Activated naive CD4-positive, alpha-beta T cell treated with anti-CD3 and anti-CD28 coated beads, Interleukin-2, amount 50 U/mL, for 72 hours (primary cell): ENCODE results near the gene CDH12. TPM values are rescaled to one million over a fixed set of nuclear protein-coding genes. Genes with fewer than 3 reads are reported as not detected.

ENCODE experiments used
- ATAC-seq, 2 donors: fragments of 150-1000 bp; cut with Tn5 transposase; 2 replicates each; pipeline ENCODE4 v1.10.0; 2021; ENCODE audit warnings: mild to moderate bottlenecking in 2 of 2, moderate library complexity in 2 of 2
- DNase-seq, 2 donors: peaks; one replicate each; pipeline ENCODE4 v3.0.0; 2021 to 2022; ENCODE audit warnings: low spot score in 2 of 2
- H3K27ac Mint-ChIP-seq, 2 donors: one replicate each; pipeline ENCODE4 v1.8.0; 2022; ENCODE audit warnings: mild to moderate bottlenecking in 2 of 2, mixed read lengths in 2 of 2
- H3K36me3 Mint-ChIP-seq, 2 donors: one replicate each; pipeline ENCODE4 v1.8.0; 2022; ENCODE audit warnings: mixed read lengths in 2 of 2
- H3K9me3 Mint-ChIP-seq, 2 donors: one replicate each; pipeline ENCODE4 v1.8.0; 2022; ENCODE audit warnings: mixed read lengths in 2 of 2
- total RNA-seq, 2 donors: library from RNA; stranded (reverse); gene quantifications; one replicate each; pipeline ENCODE4 v1.2.3, GENCODE V29; 2022

CDH12 gene
- total RNA-seq, 2 donors from 2014 or later = not detected

DNA sequence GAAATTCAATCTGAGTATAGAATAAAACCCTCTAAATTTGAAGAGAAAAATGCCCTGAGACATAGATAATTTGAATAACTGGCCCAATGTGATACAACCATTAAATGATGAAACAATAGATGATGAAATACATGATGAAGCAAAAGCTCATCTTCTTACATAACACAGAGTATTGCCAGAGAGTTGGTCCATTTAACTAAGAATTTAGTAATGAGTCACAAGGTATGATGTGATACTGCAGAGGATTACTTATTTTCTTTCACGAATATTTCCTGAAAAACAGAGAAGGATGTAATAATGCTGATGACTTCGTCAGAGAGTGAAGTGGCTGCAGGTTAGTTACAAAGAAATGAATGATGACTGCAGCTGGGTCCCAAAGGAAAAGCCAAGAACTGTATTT is 379.3 kb downstream of the CDH12 start:
- H3K9me3 Mint-ChIP-seq = peaks cover 23 to 24% of the 10 kb centered on the region in 2 donors
- ATAC-seq (no peak), DNase-seq (no peak)
- no peak overlapping the region for H3K27ac Mint-ChIP-seq
- peaks cover 0 to 5% of the 10 kb centered on the region in 2 donors for H3K36me3 Mint-ChIP-seq

DNA sequence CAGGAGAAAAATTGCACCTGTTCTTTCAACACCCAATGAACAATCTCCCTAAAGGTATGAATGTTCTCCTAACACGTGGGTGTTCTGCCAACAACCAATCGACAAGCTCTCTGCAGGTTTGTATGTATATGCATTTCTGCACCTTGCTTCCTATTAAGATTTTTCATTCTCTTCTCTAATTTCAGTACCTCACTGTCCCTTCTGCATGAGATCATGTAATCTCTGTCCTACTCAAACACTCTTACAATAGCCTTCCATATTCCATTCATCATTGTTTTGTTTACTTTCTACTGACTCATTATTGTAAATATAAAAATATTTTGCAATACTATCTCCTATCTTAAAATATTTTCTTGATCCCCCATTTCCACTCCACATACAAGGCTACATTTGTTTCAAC is 382.0 kb downstream of the CDH12 start:
- Mint-ChIP-seq H3K9me3 (peaks cover 19 to 27% of the 10 kb centered on the region in 2 donors), H3K36me3 (peaks cover 0 to 5% of the 10 kb centered on the region in 2 donors)

DNA sequence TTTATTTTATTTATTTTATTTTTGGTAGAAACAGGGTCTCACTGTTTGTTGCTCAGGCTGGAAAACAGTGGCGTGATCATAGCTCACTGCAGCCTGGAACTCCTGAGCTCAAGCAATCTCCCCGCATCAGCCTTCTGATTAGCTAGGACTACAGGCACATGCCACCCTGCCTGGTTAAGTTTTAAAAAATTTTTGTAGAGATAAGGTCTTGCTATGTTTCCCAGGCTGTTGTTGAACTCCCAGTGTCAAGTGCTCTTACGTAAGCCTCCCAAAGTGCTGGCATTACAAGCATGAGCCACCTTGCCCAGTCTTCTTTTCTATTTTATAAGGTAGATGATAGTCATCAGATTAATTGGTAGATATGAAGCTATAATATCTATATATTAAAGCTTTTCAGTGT is 382.7 kb downstream of the CDH12 start:
- ATAC-seq (no peak), DNase-seq (no peak)
- H3K9me3 Mint-ChIP-seq = peaks cover 18 to 34% of the 10 kb centered on the region in 2 donors
- no peak overlapping the region for H3K27ac Mint-ChIP-seq
- peaks cover 0 to 5% of the 10 kb centered on the region in 2 donors for H3K36me3 Mint-ChIP-seq

More for the DNA sequence above, 382.0 kb downstream of the CDH12 start:
- no peak overlapping the region for H3K27ac Mint-ChIP-seq
- ATAC-seq (no peak), DNase-seq (no peak)

DNA sequence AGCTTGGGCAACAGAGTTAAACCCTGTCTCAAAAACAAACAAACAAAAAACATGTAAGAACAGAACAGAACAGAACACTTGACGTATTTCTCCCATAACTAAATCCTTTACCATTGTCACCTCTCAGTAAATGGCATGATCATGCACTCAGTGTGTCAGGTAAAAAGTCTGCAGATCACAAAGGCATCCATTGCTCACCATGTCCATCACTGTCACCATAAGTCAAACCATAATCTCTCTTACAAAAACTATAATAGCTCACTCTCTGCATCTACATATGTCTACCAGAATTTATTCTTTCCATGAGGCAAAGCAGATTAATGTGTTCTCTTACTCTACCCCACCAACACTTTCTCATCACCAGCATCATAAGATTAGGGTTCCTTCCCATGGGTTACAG is 387.5 kb downstream of the CDH12 start:
- Mint-ChIP-seq H3K36me3 (no peaks in the 10 kb centered on the region), H3K9me3 (peaks cover 18 to 20% of the 10 kb centered on the region in 2 donors), H3K27ac (no peak overlapping the region)
- DNase-seq = no peak
- no peak for ATAC-seq

DNA sequence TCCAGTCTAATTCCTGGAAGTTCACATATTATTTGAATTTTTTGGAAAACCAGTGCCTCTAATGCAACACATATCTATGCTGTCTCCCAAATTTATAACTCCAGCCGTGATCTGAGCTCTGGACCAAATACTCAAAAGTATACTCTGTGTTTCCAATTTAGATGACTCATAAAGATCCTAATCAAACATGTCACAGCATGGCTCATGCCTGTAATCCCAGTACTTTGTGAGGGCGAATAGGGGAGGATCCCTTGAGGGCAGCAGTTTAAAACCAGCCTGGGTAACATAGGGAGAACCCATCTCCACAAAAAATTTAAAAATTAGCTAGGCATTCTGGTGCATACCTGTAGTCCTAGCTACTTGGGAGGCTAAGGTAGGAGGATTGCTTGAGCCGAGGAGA is 388.0 kb downstream of the CDH12 start:
- Mint-ChIP-seq H3K36me3 (no peaks in the 10 kb centered on the region), H3K27ac (no peak overlapping the region), H3K9me3 (peaks cover 18 to 20% of the 10 kb centered on the region in 2 donors)
- ATAC-seq = no peak
- no peak for DNase-seq

DNA sequence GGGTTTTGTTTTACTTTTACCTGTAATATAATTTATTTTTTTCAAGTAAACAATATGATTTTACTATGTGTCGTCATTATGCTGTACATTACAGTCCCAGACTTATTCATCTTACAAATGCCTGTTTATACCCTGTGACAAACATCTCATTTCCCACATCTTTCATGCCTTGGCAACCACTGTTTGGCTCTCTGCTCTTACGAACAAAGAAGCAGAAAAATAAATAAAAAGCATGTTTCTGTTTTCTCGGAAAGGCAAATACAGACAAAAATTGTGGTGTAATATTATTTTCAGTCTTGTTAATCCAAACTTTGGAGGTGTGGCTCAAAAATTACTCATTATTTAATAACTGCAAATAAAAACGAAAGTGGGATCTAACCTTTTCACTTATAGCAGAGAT is 393.0 kb downstream of the CDH12 start:
- DNase-seq = no peak
- Mint-ChIP-seq H3K36me3 (no peaks in the 10 kb centered on the region), H3K27ac (no peak overlapping the region), H3K9me3 (peaks cover 13 to 20% of the 10 kb centered on the region in 2 donors)
- ATAC-seq = no peak

DNA sequence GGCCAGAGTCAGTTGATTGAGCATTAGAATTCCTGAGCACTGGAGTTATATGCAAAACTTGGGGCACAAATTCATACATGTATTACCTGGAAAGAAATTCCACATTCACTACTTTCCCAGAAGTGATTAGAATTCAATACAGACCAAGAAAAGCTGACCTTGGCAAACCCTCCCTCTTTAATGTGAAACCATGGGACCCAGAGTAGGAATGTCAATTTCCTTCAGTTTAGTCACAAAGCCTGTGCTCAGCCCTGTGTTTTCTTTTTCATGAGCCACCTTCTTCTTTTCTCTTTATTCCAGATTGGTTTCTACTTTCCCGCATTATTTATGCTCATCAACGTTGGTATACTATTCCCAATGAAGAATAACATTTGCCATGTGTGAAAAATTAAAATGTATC is 420.2 kb downstream of the CDH12 start:
- Mint-ChIP-seq H3K27ac (no peak overlapping the region), H3K9me3 (peaks cover 4 to 17% of the 10 kb centered on the region in 2 donors), H3K36me3 (peaks cover 0 to 4% of the 10 kb centered on the region in 2 donors)
- DNase-seq = no peak
- no peak for ATAC-seq

DNA sequence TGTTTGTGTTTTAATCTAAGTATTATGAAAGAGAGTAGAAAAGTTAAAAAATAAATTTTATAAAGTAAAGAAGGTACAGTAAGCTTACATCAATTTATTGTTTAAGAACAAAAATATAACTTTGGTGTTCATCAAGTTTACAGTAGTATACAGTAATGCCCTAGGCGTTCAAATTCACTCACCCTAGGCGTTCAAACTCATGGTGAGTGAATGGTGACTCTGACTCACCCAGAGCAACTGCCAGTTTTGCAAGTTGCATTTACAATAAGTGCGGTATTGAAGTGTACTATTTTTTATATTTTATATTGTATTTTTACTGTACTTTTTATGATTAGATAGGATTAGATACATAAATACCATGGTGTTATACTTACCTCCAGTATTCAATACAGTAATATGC is 421.3 kb downstream of the CDH12 start:
- ATAC-seq = no peak
- H3K9me3 Mint-ChIP-seq = peaks cover 9 to 19% of the 10 kb centered on the region in 2 donors

DNA sequence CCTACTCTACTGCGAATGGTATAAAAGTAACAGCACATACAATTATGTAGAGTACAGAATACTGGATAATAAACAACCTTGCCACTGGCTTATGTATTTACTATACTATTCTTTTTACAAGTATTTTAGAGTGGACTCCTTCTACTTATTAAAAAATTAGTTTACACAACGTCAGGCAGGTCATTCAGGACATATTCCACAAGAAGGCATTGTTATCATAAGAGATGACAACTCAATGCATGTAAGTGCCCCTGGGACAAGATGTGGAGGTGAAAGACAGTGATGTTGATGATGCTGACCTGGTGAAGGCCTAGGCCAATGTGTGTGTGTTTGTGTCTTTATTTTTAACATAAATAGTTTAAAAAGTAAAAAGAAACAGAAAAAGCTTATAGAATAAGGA is 421.7 kb downstream of the CDH12 start:
- H3K27ac Mint-ChIP-seq = no peak overlapping the region

More for the DNA sequence above, 421.3 kb downstream of the CDH12 start:
- Mint-ChIP-seq H3K36me3 (peaks cover 0 to 4% of the 10 kb centered on the region in 2 donors), H3K27ac (no peak overlapping the region)
- DNase-seq = no peak

DNA sequence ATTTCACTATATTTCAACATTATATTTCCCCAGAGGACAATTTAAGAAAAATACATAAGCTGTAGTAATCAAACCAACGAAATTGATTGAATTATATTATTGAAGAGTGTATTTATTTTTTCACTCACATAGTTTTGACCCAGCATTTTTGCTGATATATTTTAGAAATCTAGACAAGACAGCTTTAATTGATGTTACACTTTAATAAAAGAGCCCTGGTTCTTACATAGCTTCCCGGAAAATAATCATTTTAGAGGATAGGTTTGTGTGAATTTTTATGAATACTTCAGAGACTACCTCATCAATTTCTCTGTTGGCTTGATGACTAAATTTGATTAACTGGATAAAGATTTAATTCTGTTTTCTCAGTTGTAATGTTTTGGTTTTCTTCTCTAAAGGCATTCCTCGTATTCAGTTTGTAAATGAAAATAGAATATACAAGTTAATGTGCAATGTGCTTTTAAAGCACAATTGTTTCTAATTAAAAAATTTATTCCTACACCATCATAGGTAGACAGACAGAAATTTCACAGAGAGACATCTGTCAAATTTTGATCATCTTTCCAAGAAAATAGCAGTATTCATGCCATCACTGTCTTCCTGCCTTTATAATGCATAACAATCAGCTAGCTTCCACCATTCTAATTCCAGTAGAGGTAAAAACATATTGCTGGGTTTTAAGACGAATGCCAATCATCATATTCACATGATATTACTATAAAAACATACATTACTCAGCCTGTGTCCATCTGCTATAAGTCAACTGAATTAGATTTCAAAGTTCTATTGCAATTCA is 441.4 kb downstream of the CDH12 start:
- no peaks in the 10 kb centered on the region for H3K36me3 Mint-ChIP-seq
- ATAC-seq (no peak), DNase-seq (no peak)
- no peak overlapping the region for H3K27ac Mint-ChIP-seq
- H3K9me3 Mint-ChIP-seq = peaks cover 8 to 19% of the 10 kb centered on the region in 2 donors

More for the DNA sequence above, 421.7 kb downstream of the CDH12 start:
- peaks cover 0 to 4% of the 10 kb centered on the region in 2 donors for H3K36me3 Mint-ChIP-seq
- peaks cover 9 to 20% of the 10 kb centered on the region in 2 donors for H3K9me3 Mint-ChIP-seq
- ATAC-seq = no peak
- DNase-seq = no peak

DNA sequence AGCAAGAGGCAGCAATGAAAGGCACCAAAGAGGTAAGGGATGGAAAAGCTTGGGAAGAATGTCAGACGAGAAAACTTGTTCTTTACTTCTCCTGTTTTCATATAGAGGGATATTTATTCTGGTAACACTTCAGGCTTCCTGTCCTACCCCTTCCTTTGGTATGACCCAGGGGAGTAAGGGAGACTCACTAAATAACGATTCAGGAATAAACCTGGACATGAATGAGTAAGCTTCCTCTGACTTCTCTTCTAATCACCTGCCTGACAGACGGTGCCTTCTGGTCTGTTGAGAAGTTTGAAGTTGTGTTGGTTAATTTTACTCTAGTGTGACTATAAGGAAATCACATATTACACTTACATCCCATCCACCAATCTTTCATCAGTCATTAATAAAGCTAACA is 461.2 kb downstream of the CDH12 start:
- H3K9me3 Mint-ChIP-seq = peaks cover 12 to 20% of the 10 kb centered on the region in 2 donors
- no peak overlapping the region for H3K27ac Mint-ChIP-seq
- DNase-seq (no peak), ATAC-seq (no peak)
- no peaks in the 10 kb centered on the region for H3K36me3 Mint-ChIP-seq

DNA sequence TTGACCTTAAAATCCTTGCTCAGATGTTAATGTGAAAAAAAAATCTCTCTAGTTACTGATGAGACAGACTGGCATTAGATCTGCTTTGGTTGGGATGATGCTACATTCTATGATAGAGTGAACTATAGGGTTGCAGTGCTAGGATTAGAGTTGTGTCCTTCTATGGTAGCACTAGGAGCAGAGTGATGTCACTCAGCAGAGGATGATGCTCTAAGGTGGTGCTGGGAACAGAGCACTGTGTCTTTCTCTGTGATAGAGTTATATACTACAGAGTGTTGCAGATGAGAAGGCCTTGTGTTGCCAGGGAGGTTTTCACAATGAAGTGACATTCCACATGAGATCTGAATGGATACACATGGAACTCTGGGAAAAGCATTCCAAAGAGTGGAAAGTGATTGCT is 462.3 kb downstream of the CDH12 start:
- DNase-seq (no peak), ATAC-seq (no peak)
- no peak overlapping the region for H3K27ac Mint-ChIP-seq
- H3K9me3 Mint-ChIP-seq = peaks cover 8 to 21% of the 10 kb centered on the region in 2 donors
- no peaks in the 10 kb centered on the region for H3K36me3 Mint-ChIP-seq

DNA sequence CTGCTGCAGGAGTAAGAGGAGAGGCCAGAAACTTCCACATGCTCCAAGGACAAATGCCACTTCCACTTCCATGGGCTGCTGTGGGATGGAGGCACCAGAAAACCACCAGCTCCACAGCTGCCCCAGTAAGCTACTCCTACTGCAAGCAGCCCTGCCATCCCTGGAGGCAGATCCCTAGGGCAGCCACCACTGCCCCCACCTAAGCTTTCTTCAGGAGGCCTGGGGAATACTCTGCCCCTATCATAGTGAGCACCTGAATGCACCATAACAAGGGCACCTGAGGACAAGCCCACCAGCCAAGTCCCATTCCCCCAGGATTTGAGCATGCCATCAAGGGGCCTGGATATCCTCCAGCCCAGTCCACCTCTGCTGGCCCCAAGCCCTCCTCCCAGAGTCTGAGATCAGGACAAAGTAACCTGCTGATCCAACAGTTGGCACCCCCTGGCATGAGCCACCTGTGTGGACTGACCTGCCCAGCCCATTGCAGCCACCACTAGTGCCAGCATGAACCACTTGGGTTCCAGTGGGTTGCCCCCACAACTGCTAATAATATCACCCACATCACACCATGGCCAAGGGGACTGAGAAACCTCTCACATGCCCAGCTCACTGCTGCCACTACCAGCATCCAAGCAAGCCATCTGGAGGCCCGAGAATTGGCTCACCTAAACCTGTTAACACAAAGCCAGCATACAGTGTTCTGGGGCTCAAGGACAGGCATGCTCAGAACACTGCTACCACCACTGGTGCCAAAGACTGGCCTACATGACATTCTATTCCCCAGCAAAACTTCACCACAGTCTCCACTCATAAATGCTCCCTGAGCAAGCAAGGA is 480.1 kb downstream of the CDH12 start:
- H3K27ac Mint-ChIP-seq = no peak overlapping the region
- peaks cover 22 to 25% of the 10 kb centered on the region in 2 donors for H3K9me3 Mint-ChIP-seq
- ATAC-seq (no peak), DNase-seq (no peak)
- no peaks in the 10 kb centered on the region for H3K36me3 Mint-ChIP-seq

DNA sequence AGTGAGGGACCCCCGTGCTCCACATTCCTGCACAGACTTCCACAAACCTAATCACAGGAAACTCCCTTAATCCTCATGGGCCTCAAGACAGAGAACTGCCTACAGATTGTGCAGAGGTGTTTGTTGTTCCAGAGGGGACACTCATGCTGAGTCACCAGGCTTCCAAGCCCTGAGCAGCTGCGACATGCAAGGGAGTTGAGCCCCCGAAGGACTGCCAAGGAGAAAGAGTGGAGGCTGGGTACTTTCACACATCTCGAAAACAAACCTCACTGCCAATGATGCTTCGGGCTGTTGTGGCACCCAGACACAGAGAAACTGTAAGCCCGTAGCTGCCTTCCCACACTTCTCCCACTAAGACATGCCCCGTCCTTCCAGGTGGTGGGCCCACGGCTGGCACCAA is 480.8 kb downstream of the CDH12 start:
- Mint-ChIP-seq H3K36me3 (no peaks in the 10 kb centered on the region), H3K9me3 (peaks cover 19 to 25% of the 10 kb centered on the region in 2 donors), H3K27ac (no peak overlapping the region)
- ATAC-seq = no peak
- DNase-seq = no peak

DNA sequence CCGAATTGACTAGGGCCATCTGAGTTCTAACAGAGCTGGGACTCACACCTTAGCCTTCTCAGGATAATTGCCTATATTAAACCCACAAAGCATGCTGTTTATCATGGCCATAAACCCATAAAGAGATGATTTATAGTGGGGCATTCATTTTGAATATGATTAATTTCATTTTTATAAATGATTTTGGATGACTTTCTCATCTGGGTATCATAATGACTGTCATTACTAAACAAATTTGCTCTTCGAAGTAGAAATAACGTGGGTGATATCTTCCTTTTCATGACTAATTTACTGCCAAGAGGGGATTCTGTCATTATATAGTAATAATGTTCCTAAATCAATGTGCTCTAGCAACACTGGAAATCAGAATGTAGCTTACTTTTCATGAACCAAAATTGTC is 498.2 kb downstream of the CDH12 start:
- H3K9me3 Mint-ChIP-seq = peaks cover 10 to 11% of the 10 kb centered on the region in 2 donors
- no peak overlapping the region for H3K27ac Mint-ChIP-seq
- DNase-seq = no peak
- H3K36me3 Mint-ChIP-seq = peaks cover 0 to 5% of the 10 kb centered on the region in 2 donors
- no peak for ATAC-seq

DNA sequence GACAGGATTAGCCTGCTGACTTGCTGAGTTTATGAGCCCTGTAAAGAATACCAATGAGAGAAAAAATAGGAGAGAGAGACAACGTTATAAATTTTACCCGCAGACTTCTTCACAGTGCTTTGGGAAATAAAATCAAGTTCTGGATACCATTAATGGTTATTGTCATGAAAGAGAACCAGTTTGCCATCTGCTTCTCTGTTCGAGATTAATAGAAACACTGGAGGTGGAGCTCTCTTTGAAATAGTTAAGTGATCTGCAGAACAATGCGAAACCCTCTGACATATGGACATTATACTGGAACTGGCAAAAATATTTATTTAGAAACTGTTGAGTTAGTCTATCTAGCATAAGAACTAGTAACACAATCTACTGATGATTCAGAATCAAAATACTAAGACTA is 500.7 kb downstream of the CDH12 start:
- no peak for ATAC-seq
- peaks cover 0 to 14% of the 10 kb centered on the region in 2 donors for H3K9me3 Mint-ChIP-seq

DNA sequence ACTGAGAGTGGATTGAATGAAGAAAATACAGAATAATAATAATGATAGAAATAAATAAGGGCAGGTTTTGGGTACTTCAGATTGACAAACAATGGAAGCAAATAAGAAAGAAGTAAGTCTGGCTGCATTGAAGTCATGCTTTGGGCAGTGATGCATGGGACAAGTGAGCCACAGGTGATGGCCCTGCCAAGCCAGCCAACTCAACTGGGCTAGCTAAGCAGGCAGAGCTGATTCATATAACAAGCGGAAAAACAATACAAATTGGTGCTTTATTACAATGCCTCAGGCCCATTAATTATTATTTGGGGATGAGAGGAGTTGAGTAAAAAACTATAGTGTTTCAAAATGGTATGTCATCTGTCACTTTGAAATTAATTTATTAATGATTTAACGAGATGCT is 502.0 kb downstream of the CDH12 start:
- no peak overlapping the region for H3K27ac Mint-ChIP-seq
- ATAC-seq = no peak
- peaks cover 0 to 14% of the 10 kb centered on the region in 2 donors for H3K9me3 Mint-ChIP-seq
- no peaks in the 10 kb centered on the region for H3K36me3 Mint-ChIP-seq
- no peak for DNase-seq

More for the DNA sequence above, 500.7 kb downstream of the CDH12 start:
- Mint-ChIP-seq H3K36me3 (no peaks in the 10 kb centered on the region), H3K27ac (no peak overlapping the region)
- DNase-seq = no peak
